Stimulated activated CD4-positive, alpha-beta T cell treated with anti-CD3 and anti-CD28 coated beads, Interleukin-12 subunit alpha, Interleukin-12 subunit beta, amount 100 ng/mL, for 4 hours (primary cell): ENCODE data around the gene MASP1.
"Not testable (repeated sequence)": the region's sequence is repeated elsewhere in the genome, so short reads cannot be mapped to it uniquely, and the experiment has no call there.

Experiments
- DNase-seq: peaks from one replicate; pipeline ENCODE4 v3.0.0-alpha.2; 2020

The MASP1 gene

DNA sequence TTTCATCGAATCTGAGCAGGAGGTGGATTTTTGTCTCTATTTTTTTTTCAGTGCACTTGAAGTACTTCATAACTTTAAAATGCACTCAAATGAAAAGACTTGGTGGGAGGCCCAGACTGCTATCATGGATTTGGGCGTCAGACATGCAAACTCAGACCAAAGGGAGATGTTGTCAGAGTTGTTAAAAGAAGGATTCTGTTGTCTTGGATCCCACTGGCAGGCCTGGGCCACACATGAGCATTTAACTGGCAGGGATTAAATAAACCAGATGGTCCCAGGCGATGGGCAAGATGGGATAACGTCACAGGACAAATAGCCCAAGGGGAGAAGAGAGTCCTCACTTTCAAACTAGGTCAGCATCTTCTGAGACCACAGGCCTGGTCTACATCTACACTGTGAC is 78.8 kb downstream of the MASP1 start:
- DNase-seq, result no peak

DNA sequence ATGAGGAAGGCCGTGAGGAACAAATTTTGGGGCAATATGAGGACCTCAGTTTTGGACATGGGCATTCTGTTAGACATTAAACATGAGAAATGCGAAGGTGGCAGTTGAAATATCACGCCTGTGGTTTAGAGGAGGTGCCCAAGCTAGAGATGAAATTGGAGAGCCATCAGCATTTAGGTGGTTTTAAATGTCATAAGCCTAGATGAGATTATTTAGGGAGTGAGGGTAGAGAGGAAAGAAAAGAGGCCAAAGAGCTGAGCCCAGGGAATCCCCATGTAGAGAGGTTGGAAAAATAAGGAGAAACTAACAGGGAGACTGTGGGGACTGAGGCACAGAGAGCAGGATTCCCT is 79.4 kb downstream of the MASP1 start:
- DNase-seq, result no peak

GRCh38 chr3:187211532-187212195 is 79.9 kb downstream of the MASP1 start:
- DNase-seq, result no peak

- DNase-seq, result no peak
Observed at GRCh38 chr3:187210545-187211327, 80.8 kb downstream of the MASP1 start.

DNA sequence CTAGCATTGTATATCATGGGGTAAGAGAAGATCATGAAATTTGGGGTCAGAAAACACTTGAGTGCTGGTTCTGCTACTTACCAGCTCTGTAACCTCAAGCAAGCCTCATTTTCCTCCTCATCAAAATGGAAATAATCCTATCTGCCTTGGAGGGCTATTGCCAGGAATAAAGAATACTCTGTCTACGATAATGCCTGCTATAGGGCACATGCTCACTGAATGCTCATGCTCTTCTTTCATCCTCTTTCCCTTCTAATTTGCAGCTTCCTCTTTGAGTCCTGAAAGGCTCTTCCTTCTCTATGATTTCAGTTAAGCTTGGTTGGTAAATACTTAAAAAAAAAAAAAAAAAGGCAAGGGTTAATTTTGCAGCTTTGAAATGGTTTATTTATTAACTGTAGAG is 81.4 kb downstream of the MASP1 start:
- no peak for DNase-seq

DNA sequence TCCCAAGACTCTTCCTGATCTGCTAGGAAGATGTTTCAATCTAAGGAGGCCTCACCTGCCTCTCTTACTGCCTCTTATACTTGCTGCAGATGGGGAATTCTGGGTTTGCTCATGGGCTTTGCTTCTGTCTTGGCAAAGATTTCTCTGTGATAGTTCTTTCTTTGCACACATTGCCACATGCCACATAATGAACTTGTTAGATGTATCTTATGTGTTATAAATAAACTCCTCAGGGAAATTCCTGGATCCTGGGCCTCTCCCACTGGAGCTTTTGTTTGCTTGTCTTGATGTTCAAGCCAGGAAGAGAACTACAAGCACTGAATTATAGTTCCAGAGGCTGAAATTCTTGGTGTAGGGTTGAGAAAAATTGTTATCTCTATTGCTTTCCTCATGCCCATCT is 82.0 kb downstream of the MASP1 start:
- no peak for DNase-seq

DNA sequence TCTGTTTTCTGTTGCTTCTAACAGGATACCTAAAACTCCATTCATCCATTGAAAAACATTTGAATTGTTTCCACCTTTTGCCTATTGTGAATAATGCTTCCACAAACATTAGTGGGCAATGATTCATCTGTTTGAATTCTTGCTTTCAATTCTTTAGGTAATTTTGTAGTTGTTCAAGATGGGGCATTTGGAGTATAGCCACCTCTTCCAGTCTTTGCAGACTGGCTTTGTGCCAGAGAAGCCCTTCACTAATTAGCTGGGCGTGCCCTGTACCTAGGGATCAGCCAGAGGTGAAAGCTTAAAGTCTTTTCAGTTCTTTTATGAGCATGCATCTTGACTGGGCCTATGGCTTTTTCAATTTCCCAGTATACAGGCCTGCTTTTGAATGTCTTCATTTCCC is 83.4 kb downstream of the MASP1 start:
- DNase-seq, result no peak

DNA sequence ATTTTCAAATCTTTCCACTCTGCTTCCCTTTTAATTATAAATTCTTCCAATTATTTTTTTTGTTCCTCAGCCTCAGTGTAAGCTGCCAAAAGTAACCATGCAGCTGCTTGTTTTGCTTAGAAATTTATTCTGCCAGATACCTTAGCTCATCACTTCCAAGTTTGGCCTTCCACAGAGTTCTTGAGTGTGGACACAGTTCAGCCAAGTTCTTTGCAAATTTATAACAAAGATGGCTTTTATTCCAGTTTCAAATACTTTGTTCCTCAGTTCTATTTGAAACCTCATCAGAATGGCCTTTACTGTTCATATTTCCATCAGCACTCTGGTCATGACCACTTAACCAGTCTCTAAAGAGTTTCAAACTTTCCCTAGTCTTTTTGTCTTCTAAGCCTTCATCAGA is 83.9 kb downstream of the MASP1 start:
- DNase-seq, result no peak

GRCh38 chr3:187207062-187207461 is 84.5 kb downstream of the MASP1 start:
- no peak for DNase-seq

GRCh38 chr3:187205683-187206082 is 85.9 kb downstream of the MASP1 start:
- DNase-seq, result no peak

- DNase-seq, result not testable (repeated sequence)
Observed at GRCh38 chr3:187199463-187200050, 92.0 kb downstream of the MASP1 start.

GRCh38 chr3:187198490-187198889 is 93.0 kb downstream of the MASP1 start:
- DNase-seq, result no peak

DNA sequence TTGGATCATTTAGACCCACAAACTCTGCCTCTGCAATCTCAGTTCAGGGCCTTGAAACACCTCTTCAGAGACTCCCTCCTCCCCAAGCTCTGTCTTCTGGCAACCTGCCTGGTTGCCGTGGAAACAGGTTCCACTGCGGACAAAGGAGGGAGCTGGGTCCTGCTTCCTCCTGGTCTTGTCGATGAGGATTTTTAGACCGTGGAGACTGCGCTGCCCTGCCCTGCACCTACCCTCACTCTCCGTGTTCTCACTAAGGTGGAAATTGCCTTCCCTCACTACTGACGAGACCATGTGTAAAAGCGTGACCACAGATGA is 94.2 kb downstream of the MASP1 start, which contains the start of gene RTP1:
Gene RTP1, plus strand, starts transcription at position 152 of the 315 bp plus-strand sequence. Its CDS starts 30 bp downstream, at position 182.
- no peak for DNase-seq

DNA sequence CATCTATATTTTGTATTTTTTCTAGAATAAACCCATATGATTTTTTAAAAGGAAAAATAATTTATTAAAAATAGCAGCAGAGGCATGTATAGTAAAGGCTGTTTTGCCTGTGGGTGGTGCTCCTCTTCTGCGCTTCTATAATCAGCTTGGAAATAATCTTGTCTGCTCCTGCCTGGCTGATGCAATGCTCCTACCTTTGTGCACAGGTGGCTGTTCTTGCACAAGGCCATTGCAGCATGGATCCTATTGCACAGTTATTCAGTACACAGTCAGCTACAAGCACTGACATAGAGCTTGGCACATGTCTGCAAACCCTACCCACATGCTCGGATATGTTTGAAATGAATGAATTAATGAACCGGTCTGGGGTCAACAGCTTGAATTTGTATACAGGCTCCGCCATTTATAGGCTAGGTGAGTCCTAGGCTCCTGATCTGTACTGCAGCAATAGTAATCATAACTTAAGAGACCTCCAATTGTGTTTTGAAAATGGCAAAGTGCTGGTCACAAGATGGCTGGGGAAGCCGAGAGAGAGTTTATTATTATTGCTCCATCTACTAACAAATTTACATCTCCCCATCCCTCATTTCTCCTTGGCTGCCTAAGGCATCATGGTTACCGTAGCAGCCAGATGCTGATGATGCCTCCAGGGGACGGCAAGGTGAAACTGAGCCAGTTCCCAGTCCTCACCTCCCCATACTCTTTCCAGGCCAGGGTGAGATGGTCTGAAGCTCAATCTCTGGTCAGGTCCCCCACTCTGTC is 94.8 kb downstream of the MASP1 start:
- no peak for DNase-seq

DNA sequence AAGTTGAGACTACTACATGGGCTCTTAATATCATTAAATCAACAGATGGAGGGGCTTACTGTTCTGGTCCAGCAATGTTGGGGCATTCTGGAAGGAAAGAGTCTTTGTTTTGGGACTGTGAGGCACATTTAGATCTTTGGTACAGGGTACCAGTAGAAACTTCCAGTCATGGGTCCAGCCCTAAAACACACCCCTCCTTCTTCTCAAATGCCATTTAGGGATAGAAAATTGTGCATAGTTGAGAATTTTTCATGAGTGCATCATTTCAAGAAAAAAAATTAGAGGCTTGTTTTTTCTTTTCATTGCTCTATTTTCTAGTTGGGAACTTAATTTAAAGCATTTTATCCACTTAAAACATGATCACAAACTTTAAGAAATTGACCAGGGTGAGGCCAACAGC is 98.4 kb downstream of the MASP1 start:
- DNase-seq, result no peak

- DNase-seq, result no peak
Observed at GRCh38 chr3:187191271-187191670, 100.3 kb downstream of the MASP1 start.

DNA sequence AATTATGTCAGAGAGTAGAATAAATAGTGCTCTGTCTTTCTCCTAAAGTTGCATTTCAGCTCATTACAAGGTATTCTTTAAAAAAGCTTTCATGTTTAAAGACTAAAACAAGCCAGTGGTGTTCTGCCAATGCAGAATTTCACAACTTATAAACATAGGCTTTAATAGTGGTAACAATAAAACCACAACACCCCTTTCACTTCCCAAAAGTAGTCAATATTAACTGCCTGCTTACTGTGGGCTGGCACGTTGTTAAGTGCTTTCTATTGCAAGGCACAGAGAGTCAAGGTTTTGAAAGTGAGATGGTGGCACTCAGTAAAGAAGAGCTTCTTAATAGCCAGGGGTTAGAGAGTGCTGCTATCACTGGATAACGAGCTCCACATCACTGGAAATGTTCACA is 102.6 kb downstream of the MASP1 start:
- DNase-seq, result no peak

GRCh38 chr3:187186801-187187421 is 104.6 kb downstream of the MASP1 start:
- no peak for DNase-seq

DNA sequence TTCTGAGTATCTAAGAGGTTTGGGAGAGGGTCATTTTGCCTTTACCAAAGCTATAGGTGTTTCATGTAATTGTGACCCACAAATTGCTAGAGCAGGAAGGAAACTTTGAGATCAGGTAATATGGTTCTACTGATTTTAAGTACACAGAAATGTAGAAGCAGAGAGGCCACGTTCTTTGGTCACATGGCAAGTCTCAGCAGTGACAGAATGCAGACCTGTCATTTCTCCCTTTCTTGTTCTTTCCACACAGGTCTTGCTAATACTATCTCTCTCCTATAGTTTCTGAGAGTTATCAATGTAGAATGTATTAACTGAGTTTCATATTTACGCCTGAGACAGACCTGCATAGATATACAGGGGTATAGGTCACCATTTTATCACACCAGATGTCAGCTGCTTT is 105.2 kb downstream of the MASP1 start:
- no peak for DNase-seq

GRCh38 chr3:187185759-187186158 is 105.8 kb downstream of the MASP1 start:
- no peak for DNase-seq
